Psoas muscle (tissue), 8 donors: ENCODE data around the gene RREB1. TPM values are rescaled to one million over a fixed set of nuclear protein-coding genes. Genes with fewer than 3 reads are reported as not detected.

Experiments
- ATAC-seq, 4 donors: fragments of 200-7000 bp; cut with Tn5 transposase; one replicate each; pipeline ENCODE4 v1.9.1; 2020; ENCODE audit warnings: moderate library complexity in 3 of 4, mild to moderate bottlenecking in 2 of 4
- DNase-seq, 2 donors: peaks; one replicate each; pipeline ENCODE4 v3.0.0-alpha.2; 2020
- H3K27ac ChIP-seq: fragments of 200-600 bp; one replicate; pipeline ENCODE4 v1.8.0; 2022
- H3K27me3 ChIP-seq, 3 donors: fragments of 200-600 bp in 1 of 3; one replicate each; pipeline versions ENCODE4 v1.6.1 to v1.8.0; 2013 to 2022; ENCODE audit warnings: low read length in 2 of 3, mild to moderate bottlenecking in 2 of 3, moderate library complexity in 1 of 3; ENCODE audit not compliant: insufficient read depth in 3 of 3
- H3K36me3 ChIP-seq, 2 donors: fragments of 200-600 bp in 1 of 2; one replicate each; pipeline versions ENCODE4 v1.6.1 to v1.8.0; 2013 to 2022; ENCODE audit warnings: low read depth in 1 of 2, mild to moderate bottlenecking in 1 of 2, moderate library complexity in 1 of 2; ENCODE audit not compliant: insufficient read depth in 1 of 2
- H3K4me1 ChIP-seq: fragments of 200-600 bp; one replicate; pipeline ENCODE4 v1.8.0; 2022
- H3K4me3 ChIP-seq: fragments of 200-600 bp; one replicate; pipeline ENCODE4 v1.8.0; 2022; ENCODE audit warnings: mild to moderate bottlenecking
- H3K9me3 ChIP-seq: fragments of 200-600 bp; one replicate; pipeline ENCODE4 v1.8.0; 2022
- WGBS, 3 donors: extraction: QIAGEN DNeasy Blood & Tissue Kit; methylation state at CpG; one replicate each; pipeline versions ENCODE4 v1.1.6 to v1.1.7; 2013; 5-methylcytosine and 5-hydroxymethylcytosine counted together
- intact Hi-C, 2 donors: fragments of 100-400 bp; cut with DNase I; formaldehyde crosslinking; loops; one replicate each; pipeline versions ENCODE4 v1.11.0 to v1.14.2; 2022
- polyA plus RNA-seq, 3 donors: library from polyadenylated mRNA; stranded (reverse); fragments of 200-250 nt; gene quantifications; one replicate each; pipeline ENCODE4 v1.2.3, GENCODE V29; 2013
- total RNA-seq, 4 donors: library from RNA; stranded (reverse); fragmentation: NEBNext Ultra II Directional in 2 of 4; extraction: Animal tissue kit (Norgen Biotek cat#: 25700) in 2 of 4; gene quantifications; one replicate each; pipeline versions ENCODE4 v1.2.1 to v1.2.4, GENCODE V29; 2021 to 2023
- TF ChIP-seq, protein P1 (sequence below): fragments of 200-600 bp; IDR thresholded peaks from one replicate; pipeline ENCODE4 v1.8.0; 2022; ENCODE audit warnings: antibody characterized with exemption
- donor health status: healthy with polysubstance abuse.
- donor health status: DM: no; HTN: no; CAD: no; lungs with moderate emphysema.
- donor health status: Bipolar disorder and iron deficiency.
- donor health status: healthy.
- donor health status: DM: yes; HTN: yes; CAD: no.
- donor health status: DM: no; HTN: no; CAD: no.
- donor health status: DM: no; HTN: no; CAD: no.
- donor health status: DM: yes; HTN: yes; CAD: no.

Gene RREB1
- total and polyA plus RNA-seq, 7 donors: 4.6 to 49.4 (median 32.7) TPM

DNA sequence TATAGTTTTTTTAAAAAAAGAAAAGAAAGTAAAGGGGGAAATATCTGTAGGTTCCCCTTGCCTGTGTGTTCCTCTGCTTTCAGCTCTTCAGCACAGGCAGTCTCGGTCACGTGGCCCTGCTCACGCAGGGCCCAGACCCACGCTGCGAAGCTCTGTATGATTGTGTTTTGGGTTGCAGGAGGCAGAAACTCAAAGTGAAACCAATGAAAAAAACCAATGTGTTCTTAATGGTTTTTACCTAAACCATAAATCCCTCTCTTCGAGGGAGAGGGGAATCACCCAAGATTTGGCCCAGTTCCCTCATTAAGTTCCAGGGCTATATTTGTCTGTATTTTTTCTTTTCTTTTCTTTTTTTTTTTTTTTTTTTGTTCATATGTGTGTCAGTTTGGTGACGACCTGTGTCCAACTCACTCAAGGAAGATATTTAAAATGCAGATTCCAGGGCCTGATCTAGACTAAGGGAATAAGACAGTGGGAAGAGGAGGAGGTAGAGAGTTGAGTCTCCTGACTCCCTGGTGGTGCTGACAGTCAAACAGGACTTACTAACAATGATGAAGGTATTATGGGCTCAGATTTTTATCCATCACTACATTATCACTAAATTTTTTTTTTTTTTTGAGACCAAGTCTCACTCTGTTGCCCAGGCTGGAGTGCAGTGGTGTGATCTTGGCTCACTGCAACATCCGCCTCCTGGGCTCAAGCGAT lies 33.8 kb upstream of the RREB1 start:
- WGBS, 3 donors: 75 to 85% (median 79%) methylated on average over 9 of the region's 9 CpGs
- ATAC-seq (peak in 1 of 4 donors; percentile 45), DNase-seq (peak in 1 of 2 donors; percentile 24)
- H3K27ac ChIP-seq: peak overlapping the region; percentile 9
- intact Hi-C loops: no loop called here
- H3K4me3 ChIP-seq: no peak overlapping the region
- peaks cover 7% of the 10 kb centered on the region for H3K4me1 ChIP-seq
- no peaks in the 10 kb centered on the region for H3K9me3 ChIP-seq
- TF ChIP-seq, protein P1, sequence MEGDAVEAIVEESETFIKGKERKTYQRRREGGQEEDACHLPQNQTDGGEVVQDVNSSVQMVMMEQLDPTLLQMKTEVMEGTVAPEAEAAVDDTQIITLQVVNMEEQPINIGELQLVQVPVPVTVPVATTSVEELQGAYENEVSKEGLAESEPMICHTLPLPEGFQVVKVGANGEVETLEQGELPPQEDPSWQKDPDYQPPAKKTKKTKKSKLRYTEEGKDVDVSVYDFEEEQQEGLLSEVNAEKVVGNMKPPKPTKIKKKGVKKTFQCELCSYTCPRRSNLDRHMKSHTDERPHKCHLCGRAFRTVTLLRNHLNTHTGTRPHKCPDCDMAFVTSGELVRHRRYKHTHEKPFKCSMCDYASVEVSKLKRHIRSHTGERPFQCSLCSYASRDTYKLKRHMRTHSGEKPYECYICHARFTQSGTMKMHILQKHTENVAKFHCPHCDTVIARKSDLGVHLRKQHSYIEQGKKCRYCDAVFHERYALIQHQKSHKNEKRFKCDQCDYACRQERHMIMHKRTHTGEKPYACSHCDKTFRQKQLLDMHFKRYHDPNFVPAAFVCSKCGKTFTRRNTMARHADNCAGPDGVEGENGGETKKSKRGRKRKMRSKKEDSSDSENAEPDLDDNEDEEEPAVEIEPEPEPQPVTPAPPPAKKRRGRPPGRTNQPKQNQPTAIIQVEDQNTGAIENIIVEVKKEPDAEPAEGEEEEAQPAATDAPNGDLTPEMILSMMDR: no peak
- no peaks in the 10 kb centered on the region for H3K27me3 ChIP-seq
- no peaks in the 10 kb centered on the region for H3K36me3 ChIP-seq

DNA sequence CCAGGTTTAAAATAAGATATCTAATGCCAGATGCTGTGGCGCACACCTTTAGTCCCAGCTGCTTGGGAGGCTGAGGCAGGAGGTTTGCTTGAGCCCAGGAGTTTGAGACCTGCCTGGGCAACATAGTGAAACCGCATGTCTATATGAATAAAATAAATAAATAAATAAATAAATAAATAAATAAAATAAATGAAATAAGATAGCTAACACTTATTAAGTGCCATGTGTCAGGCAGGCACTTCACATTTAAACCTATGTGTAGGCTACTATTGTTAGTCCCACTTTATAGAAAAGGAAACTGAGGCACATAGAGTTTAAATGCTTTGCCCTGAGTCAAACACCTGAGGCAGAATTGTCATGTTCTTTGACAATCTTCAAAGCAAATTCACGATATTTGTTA lies 32.9 kb upstream of the RREB1 start:
- WGBS, 3 donors: 95 to 100% (median 95%) methylated on average over 3 of the region's 3 CpGs
- Histone ChIP-seq H3K36me3 (no peaks in the 10 kb centered on the region), H3K4me1 (peaks cover 7% of the 10 kb centered on the region), H3K9me3 (no peaks in the 10 kb centered on the region), H3K27me3 (no peaks in the 10 kb centered on the region), H3K4me3 (no peak overlapping the region), H3K27ac (no peak overlapping the region)
- TF ChIP-seq, protein P1: no peak
- ATAC-seq (no peak), DNase-seq (no peak)
- intact Hi-C loops: no loop called here

DNA sequence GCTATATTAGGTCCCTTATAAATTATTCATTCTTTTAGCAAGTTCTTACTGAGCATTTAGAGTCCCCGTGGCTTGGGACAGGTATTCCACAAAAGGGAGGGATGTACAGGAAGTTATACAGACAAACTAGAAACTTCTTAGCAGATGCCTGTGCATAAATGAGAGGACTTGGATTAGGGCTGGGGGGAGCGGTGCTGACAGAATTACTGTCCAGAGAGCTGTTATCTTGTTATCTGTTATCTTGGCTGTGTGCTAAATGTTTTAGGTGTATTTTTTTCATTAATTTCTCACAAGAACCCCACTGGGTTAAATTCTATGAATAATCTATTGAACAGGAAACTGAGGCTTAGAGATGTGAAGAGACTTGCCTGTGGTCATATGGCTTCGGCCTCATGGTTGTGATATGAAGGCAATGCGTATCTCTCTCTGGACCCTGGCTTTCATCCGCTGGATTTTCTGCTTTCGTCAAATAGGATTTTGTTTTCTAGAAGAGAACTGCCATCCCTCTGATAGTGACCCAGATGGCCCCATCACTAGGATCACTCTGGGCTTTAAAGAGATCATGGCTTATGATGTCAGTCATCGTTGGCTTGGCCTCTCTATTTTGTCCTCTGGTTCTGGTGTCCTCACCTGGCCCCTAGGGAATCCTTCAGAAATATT lies 32.3 kb upstream of the RREB1 start:
- Histone ChIP-seq H3K27ac (no peak overlapping the region), H3K36me3 (no peaks in the 10 kb centered on the region), H3K27me3 (no peaks in the 10 kb centered on the region), H3K4me3 (no peak overlapping the region), H3K4me1 (peaks cover 7% of the 10 kb centered on the region), H3K9me3 (no peaks in the 10 kb centered on the region)
- WGBS, 3 donors: 76 to 86% (median 84%) methylated on average over 7 of the region's 7 CpGs
- TF ChIP-seq, protein P1: no peak
- intact Hi-C loops: no loop called here
- ATAC-seq (no peak), DNase-seq (no peak)

DNA sequence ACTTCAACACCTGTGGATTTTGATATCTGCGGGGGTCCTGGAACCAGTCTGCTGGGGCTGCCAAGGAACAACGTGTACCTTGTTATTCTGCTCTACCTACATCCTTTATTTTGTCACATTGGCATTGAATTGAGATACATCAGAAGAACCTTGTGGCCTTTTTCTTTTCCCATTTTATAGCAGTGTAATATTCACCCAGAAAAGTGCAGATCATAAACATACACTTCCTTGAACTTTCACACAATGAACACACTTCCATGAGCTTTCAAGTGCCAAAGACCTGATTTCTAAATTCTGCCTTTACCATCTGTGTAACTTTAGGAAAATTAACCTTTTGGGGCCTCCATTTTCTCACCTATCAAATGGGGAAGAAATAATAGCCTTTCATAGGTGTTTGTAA lies 29.9 kb upstream of the RREB1 start:
- peaks cover 7% of the 10 kb centered on the region for H3K4me1 ChIP-seq

More for the DNA sequence above, 29.9 kb upstream of the RREB1 start:
- Histone ChIP-seq H3K9me3 (no peaks in the 10 kb centered on the region), H3K27ac (no peak overlapping the region), H3K27me3 (no peaks in the 10 kb centered on the region), H3K4me3 (no peak overlapping the region), H3K36me3 (no peaks in the 10 kb centered on the region)
- ATAC-seq (no peak), DNase-seq (no peak)
- TF ChIP-seq, protein P1: no peak
- WGBS, 3 donors: 85 to 89% (median 87%) methylated on average over 2 of the region's 2 CpGs
- intact Hi-C loops: no loop called here
